ENCODE measurements around the gene DBNL.

The DBNL gene

DNA sequence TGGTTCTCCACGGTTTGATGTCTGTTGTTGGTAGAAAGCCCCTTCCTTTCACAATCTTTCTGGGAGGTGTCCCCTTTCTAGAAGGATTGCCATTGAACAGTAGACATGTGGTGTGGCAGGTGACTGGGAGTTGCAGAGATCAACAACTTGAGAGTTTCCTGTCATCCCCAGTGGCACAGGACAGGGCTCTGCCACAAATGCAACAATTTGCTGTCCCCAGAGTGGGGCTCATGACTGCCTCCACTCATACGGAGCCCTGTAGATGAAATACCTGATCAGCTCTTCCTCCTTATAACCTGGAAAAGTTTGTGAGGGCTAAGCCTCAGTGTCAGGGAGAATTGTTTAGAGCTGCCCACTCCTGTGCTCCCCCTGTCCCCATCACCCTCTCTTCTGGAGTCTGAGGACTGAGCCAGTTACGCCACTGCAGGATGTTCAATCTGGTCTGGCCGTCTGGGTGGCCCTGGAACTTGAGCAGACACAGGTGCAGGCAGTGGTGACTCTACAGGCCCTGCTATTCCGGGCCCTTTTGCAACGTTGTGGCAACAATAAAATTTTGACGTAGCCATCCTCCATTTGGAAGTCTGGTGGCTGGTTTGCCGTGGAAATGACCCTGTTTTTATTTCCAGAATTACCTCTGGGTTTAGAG is 6.5 kb downstream of the DBNL start:
- H3K9me3 Mint-ChIP-seq = no peaks in the 10 kb centered on the region
- H3K4me3 Mint-ChIP-seq = no peak overlapping the region
- DNase-seq = no peak
- peaks cover 32% of the 10 kb centered on the region for H3K4me1 Mint-ChIP-seq
- H3K27me3 Mint-ChIP-seq (ENCODE audit: low read depth, poor library complexity) = peaks cover 6% of the 10 kb centered on the region
- peaks cover 60% of the 10 kb centered on the region for H3K36me3 Mint-ChIP-seq (ENCODE audit: low read depth)
- peak overlapping the region; percentile 94 for H3K27ac Mint-ChIP-seq
- TF ChIP-seq, protein P1, sequence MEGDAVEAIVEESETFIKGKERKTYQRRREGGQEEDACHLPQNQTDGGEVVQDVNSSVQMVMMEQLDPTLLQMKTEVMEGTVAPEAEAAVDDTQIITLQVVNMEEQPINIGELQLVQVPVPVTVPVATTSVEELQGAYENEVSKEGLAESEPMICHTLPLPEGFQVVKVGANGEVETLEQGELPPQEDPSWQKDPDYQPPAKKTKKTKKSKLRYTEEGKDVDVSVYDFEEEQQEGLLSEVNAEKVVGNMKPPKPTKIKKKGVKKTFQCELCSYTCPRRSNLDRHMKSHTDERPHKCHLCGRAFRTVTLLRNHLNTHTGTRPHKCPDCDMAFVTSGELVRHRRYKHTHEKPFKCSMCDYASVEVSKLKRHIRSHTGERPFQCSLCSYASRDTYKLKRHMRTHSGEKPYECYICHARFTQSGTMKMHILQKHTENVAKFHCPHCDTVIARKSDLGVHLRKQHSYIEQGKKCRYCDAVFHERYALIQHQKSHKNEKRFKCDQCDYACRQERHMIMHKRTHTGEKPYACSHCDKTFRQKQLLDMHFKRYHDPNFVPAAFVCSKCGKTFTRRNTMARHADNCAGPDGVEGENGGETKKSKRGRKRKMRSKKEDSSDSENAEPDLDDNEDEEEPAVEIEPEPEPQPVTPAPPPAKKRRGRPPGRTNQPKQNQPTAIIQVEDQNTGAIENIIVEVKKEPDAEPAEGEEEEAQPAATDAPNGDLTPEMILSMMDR (IDR thresholded peaks at IDR 0.05) = no peak

DNA sequence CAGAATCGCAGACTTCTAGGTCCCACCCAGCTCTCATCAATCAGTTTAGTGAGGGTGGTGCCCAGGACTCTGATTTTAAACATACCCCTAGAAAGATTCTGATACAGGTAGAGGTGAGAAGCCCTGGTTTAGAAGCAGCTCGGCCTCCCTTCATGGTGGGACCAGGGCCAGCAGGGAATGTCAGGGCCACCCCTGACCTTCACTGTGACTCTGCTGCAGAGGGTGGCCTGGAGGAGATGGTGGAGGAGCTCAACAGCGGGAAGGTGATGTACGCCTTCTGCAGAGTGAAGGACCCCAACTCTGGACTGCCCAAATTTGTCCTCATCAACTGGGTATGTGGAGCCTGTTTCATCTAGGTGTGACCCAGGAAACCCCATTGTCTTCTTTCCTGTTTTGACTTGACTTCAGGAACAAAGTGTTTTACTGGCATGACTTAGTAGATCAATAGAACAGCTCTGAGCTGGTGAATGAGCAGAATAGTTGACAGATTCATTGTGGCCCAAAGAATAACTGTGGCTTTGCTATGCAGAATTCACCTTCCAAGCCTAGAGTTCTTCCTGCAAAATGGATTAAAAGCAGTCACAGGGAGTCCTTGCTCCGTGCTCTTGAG is 7.2 kb downstream of the DBNL start:
- H3K9me3 Mint-ChIP-seq = no peaks in the 10 kb centered on the region
- peak overlapping the region; percentile 19 for H3K27ac Mint-ChIP-seq
- peaks cover 59% of the 10 kb centered on the region for H3K36me3 Mint-ChIP-seq (ENCODE audit: low read depth)
- no peak for DNase-seq
- TF ChIP-seq, protein P1 (IDR thresholded peaks at IDR 0.05) = no peak
- H3K4me1 Mint-ChIP-seq = peaks cover 26% of the 10 kb centered on the region
- no peak overlapping the region for H3K4me3 Mint-ChIP-seq
- peaks cover 3% of the 10 kb centered on the region for H3K27me3 Mint-ChIP-seq (ENCODE audit: low read depth, poor library complexity)

DNA sequence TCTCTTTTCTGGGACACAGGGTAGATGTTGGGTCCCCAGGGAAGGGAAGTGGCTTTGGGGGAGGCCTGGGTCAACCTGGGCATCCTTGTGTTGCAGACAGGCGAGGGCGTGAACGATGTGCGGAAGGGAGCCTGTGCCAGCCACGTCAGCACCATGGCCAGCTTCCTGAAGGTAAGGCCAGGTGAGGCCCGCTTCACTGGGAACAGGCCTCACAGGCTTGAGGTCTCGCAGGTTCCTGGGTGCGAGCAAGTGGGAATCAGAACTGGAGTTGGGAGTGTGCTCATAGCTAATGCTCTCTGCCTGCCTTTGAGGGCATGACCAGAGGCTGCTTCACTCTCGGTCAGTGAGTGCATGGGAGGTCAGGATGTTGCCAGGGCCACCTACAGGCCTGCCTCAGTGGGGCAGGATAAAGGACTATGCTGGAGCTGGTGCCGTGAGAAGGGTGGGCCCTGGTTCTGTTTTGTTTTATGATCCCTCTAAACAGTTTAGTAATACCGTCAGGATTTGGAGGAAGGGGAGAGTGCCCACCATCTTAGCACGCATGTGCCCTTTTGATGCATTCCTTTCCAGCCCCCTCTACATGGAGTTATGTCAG is 8.4 kb downstream of the DBNL start:
- peaks cover 17% of the 10 kb centered on the region for H3K4me1 Mint-ChIP-seq
- no peak overlapping the region for H3K27ac Mint-ChIP-seq
- no peak overlapping the region for H3K4me3 Mint-ChIP-seq
- H3K27me3 Mint-ChIP-seq (ENCODE audit: low read depth, poor library complexity) = peaks cover 3% of the 10 kb centered on the region
- TF ChIP-seq, protein P1 (IDR thresholded peaks at IDR 0.05) = no peak
- no peaks in the 10 kb centered on the region for H3K9me3 Mint-ChIP-seq
- H3K36me3 Mint-ChIP-seq (ENCODE audit: low read depth) = peaks cover 59% of the 10 kb centered on the region
- DNase-seq = no peak

DNA sequence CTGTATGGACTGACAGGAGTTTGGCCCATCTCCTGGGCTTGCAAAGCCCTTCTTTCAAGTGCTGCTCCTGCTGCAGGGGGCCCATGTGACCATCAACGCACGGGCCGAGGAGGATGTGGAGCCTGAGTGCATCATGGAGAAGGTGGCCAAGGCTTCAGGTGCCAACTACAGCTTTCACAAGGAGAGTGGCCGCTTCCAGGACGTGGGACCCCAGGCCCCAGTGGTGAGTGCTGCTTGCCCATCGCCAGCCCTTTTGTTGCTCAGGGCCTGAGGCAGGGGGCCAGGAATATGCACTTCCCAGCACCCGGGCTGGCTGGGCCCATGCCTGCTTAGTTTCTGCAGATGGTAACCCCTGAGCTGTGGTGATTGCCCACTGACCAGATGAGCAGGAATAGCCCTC is 12.2 kb downstream of the DBNL start:
- Mint-ChIP-seq H3K4me1 (no peaks in the 10 kb centered on the region), H3K27me3 (ENCODE audit: low read depth, poor library complexity) (no peaks in the 10 kb centered on the region), H3K9me3 (no peaks in the 10 kb centered on the region), H3K27ac (no peak overlapping the region), H3K36me3 (ENCODE audit: low read depth) (peaks cover 58% of the 10 kb centered on the region), H3K4me3 (no peak overlapping the region)
- TF ChIP-seq, protein P1 (IDR thresholded peaks at IDR 0.05) = no peak
- DNase-seq = no peak

DNA sequence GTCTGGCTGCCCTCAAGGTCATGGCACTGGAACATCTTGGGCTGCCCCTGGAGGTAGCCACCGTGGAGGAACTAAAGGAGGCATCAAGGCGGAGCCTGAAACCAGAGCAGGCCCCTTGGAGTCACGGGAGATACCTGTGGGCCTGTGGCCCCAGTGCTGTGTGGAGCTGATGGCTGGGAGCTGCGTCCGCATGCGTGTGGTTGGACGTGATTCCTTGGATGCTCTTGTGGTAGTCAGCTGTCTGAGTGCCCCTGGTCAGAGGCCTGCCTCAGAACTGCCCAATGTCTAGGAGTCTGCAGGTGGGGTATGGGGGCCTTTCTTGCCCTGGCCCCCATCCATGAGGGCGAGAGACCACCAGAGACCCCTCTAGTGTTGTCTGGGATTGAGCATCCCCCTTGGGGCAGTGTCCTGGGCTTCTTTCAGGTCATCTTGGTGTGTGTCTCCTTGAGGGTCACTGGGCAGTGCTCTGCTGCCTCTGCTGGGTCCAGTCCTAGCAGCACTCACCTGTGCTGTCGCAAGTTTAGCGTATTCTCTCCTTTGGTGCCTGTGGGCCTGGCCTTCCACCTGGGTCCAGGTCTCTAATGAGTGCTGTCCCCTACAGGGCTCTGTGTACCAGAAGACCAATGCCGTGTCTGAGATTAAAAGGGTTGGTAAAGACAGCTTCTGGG is 12.8 kb downstream of the DBNL start:
- Mint-ChIP-seq H3K27ac (no peak overlapping the region), H3K27me3 (ENCODE audit: low read depth, poor library complexity) (no peaks in the 10 kb centered on the region), H3K9me3 (no peaks in the 10 kb centered on the region), H3K4me3 (no peak overlapping the region), H3K4me1 (no peaks in the 10 kb centered on the region), H3K36me3 (ENCODE audit: low read depth) (peaks cover 56% of the 10 kb centered on the region)
- DNase-seq = no peak
- TF ChIP-seq, protein P1 (IDR thresholded peaks at IDR 0.05) = no peak

All from nephron progenitor cell (in vitro differentiated cells).